Esophagus (tissue), 2 donors: Measurements from ENCODE around the gene CPSF7. TPM values are rescaled to one million over a fixed set of nuclear protein-coding genes. Genes with fewer than 3 reads are reported as not detected.
"Not testable (repeated sequence)": the region's sequence is repeated elsewhere in the genome, so short reads cannot be mapped to it uniquely, and the experiment has no call there.

Source experiments
- H3K27ac ChIP-seq, 2 donors: one replicate each; pipeline ENCODE4 v1.5.1; 2013; ENCODE audit warnings: low read depth in 2 of 2, mild to moderate bottlenecking in 2 of 2, inconsistent platforms in 1 of 2, low read length in 1 of 2, moderate library complexity in 1 of 2
- H3K27me3 ChIP-seq, 2 donors: one replicate each; pipeline ENCODE4 v1.6.1; 2013; ENCODE audit warnings: low read length in 2 of 2, control low read depth in 1 of 2, mild to moderate bottlenecking in 1 of 2; ENCODE audit not compliant: insufficient read depth in 2 of 2, control insufficient read depth in 1 of 2
- H3K36me3 ChIP-seq, 2 donors: one replicate each; pipeline ENCODE4 v1.6.1; 2013; ENCODE audit warnings: low read length in 1 of 2; ENCODE audit not compliant: control insufficient read depth in 2 of 2, insufficient read depth in 2 of 2
- H3K4me1 ChIP-seq, 2 donors: one replicate each; pipeline ENCODE4 v1.6.1; 2013; ENCODE audit warnings: low read length in 1 of 2; ENCODE audit not compliant: control insufficient read depth in 2 of 2, insufficient read depth in 2 of 2
- H3K4me3 ChIP-seq, 2 donors: one replicate each; pipeline ENCODE4 v1.5.1; 2013; ENCODE audit warnings: low read length in 2 of 2, mild to moderate bottlenecking in 2 of 2, low read depth in 1 of 2, moderate library complexity in 1 of 2
- H3K9me3 ChIP-seq, 2 donors: one replicate each; pipeline ENCODE4 v1.6.1; 2013; ENCODE audit warnings: mild to moderate bottlenecking in 2 of 2, low read depth in 1 of 2, low read length in 1 of 2, moderate library complexity in 1 of 2; ENCODE audit not compliant: control insufficient read depth in 2 of 2, insufficient read depth in 1 of 2
- WGBS, 2 donors: extraction: QIAGEN DNeasy Blood & Tissue Kit; methylation state at CpG; one replicate each; pipeline ENCODE4 v1.1.7; 2013; 5-methylcytosine and 5-hydroxymethylcytosine counted together
- polyA plus RNA-seq, 2 donors: library from polyadenylated mRNA; stranded (reverse); fragments of 200-250 nt; gene quantifications; one replicate each; pipeline ENCODE4 v1.2.3, GENCODE V29; 2013
- donor health status: healthy with polysubstance abuse.
- donor health status: Bipolar disorder and iron deficiency.

Gene CPSF7
- polyA plus RNA-seq, 2 donors, result 32.7 to 43.1 TPM

- Histone ChIP-seq H3K27me3 (no peaks in the 10 kb centered on the region), H3K4me1 (no peaks in the 10 kb centered on the region), H3K36me3 (peaks cover 6 to 29% of the 10 kb centered on the region in 2 donors), H3K27ac (no peak overlapping the region), H3K4me3 (no peak overlapping the region), H3K9me3 (no peaks in the 10 kb centered on the region)
- 15 to 23% methylated on average over 7 of the region's 7 CpGs for WGBS, 2 donors
Measured at GRCh38 chr11:61446211-61446651, 16.5 kb upstream of the CPSF7 start.

GRCh38 chr11:61445516-61445915, 15.7 kb upstream of the CPSF7 start:
- Histone ChIP-seq H3K27me3 (no peaks in the 10 kb centered on the region), H3K27ac (no peak overlapping the region), H3K4me3 (no peak overlapping the region), H3K9me3 (no peaks in the 10 kb centered on the region), H3K4me1 (no peaks in the 10 kb centered on the region), H3K36me3 (peaks cover 6 to 29% of the 10 kb centered on the region in 2 donors)
- 80 to 81% methylated on average over 4 of the region's 4 CpGs for WGBS, 2 donors

GRCh38 chr11:61442616-61443015, 12.8 kb upstream of the CPSF7 start:
- Histone ChIP-seq H3K27me3 (no peaks in the 10 kb centered on the region), H3K4me3 (no peak overlapping the region), H3K4me1 (no peaks in the 10 kb centered on the region), H3K36me3 (peaks cover 17 to 31% of the 10 kb centered on the region in 2 donors), H3K27ac (no peak overlapping the region), H3K9me3 (no peaks in the 10 kb centered on the region)
- 81 to 87% methylated on average over 6 of the region's 6 CpGs for WGBS, 2 donors

- no peak overlapping the region for H3K27ac ChIP-seq
- H3K9me3 ChIP-seq, result no peaks in the 10 kb centered on the region
- no peak overlapping the region for H3K4me3 ChIP-seq
- H3K36me3 ChIP-seq, result peaks cover 11 to 18% of the 10 kb centered on the region in 2 donors
- 82 to 86% methylated on average over 1 of the region's 1 CpG for WGBS, 2 donors
- no peaks in the 10 kb centered on the region for H3K27me3 ChIP-seq
- no peaks in the 10 kb centered on the region for H3K4me1 ChIP-seq
Measured at GRCh38 chr11:61439615-61440014, 9.8 kb upstream of the CPSF7 start.

GRCh38 chr11:61437496-61437895, 7.7 kb upstream of the CPSF7 start:
- no peaks in the 10 kb centered on the region for H3K4me1 ChIP-seq
- no peak overlapping the region for H3K4me3 ChIP-seq
- no peak overlapping the region for H3K27ac ChIP-seq
- no peaks in the 10 kb centered on the region for H3K27me3 ChIP-seq
- WGBS, 2 donors, result 94 to 95% methylated on average over 5 of the region's 5 CpGs
- H3K36me3 ChIP-seq, result peaks cover 11 to 13% of the 10 kb centered on the region in 2 donors
- H3K9me3 ChIP-seq, result no peaks in the 10 kb centered on the region

- not testable (repeated sequence) for H3K4me1 ChIP-seq, H3K36me3 ChIP-seq, H3K27ac ChIP-seq, H3K9me3 ChIP-seq, H3K27me3 ChIP-seq
- H3K4me3 ChIP-seq, result peak overlapping the region in 1 of 2 donors; percentile 76
- 64% methylated on average over 10 of the region's 10 CpGs for WGBS, 2 donors
Measured at GRCh38 chr11:61430839-61431238, 1.1 kb upstream of the CPSF7 start.

GRCh38 chr11:61429346-61429690, 457 bp downstream of the CPSF7 start:
- no peaks in the 10 kb centered on the region for H3K9me3 ChIP-seq
- H3K27me3 ChIP-seq, result no peaks in the 10 kb centered on the region
- peaks cover 7 to 8% of the 10 kb centered on the region in 2 donors for H3K36me3 ChIP-seq
- 0% methylated on average over 21 to 37 of the region's 37 CpGs for WGBS, 2 donors
- peak overlapping the region; percentile 97 to 98 for H3K27ac ChIP-seq
- H3K4me1 ChIP-seq, result no peaks in the 10 kb centered on the region
- peak overlapping the region; percentile 76 to 97 for H3K4me3 ChIP-seq

GRCh38 chr11:61425367-61426131, 4.2 kb downstream of the CPSF7 start:
- Histone ChIP-seq H3K36me3 (peaks cover 7 to 15% of the 10 kb centered on the region in 2 donors), H3K4me1 (no peaks in the 10 kb centered on the region), H3K27me3 (no peaks in the 10 kb centered on the region), H3K27ac (no peak overlapping the region), H3K4me3 (no peak overlapping the region), H3K9me3 (no peaks in the 10 kb centered on the region)
- WGBS, 2 donors, result 91 to 94% methylated on average over 1 of the region's 1 CpG

GRCh38 chr11:61422226-61422625, 7.5 kb downstream of the CPSF7 start:
- no peaks in the 10 kb centered on the region for H3K9me3 ChIP-seq
- no peaks in the 10 kb centered on the region for H3K27me3 ChIP-seq
- peaks cover 16 to 30% of the 10 kb centered on the region in 2 donors for H3K36me3 ChIP-seq
- H3K4me3 ChIP-seq, result no peak overlapping the region
- 89 to 91% methylated on average over 3 of the region's 3 CpGs for WGBS, 2 donors
- no peak overlapping the region for H3K27ac ChIP-seq
- H3K4me1 ChIP-seq, result no peaks in the 10 kb centered on the region

- no peaks in the 10 kb centered on the region for H3K9me3 ChIP-seq
- no peak overlapping the region for H3K27ac ChIP-seq
- no peak overlapping the region for H3K4me3 ChIP-seq
- no peaks in the 10 kb centered on the region for H3K27me3 ChIP-seq
- peaks cover 25 to 40% of the 10 kb centered on the region in 2 donors for H3K36me3 ChIP-seq
- H3K4me1 ChIP-seq, result no peaks in the 10 kb centered on the region
Measured at GRCh38 chr11:61418136-61418535, 11.6 kb downstream of the CPSF7 start.
